DND-41 (cell line): ENCODE measurements around the gene LHX2.

Experiments used
- EZH2 ChIP-seq: IDR thresholded peaks from 3 replicates; pipeline ENCODE4 v1.6.1; 2012; ENCODE audit warnings: borderline replicate concordance, low read depth, mild to moderate bottlenecking, moderate library complexity, low read length, inconsistent platforms; ENCODE audit not compliant: severe bottlenecking
- TF ChIP-seq, protein P1 (sequence below): IDR thresholded peaks from 2 replicates; pipeline ENCODE4 v1.5.1; 2012; ENCODE audit warnings: borderline replicate concordance, low read length, moderate library complexity, mild to moderate bottlenecking; ENCODE audit not compliant: poor library complexity, severe bottlenecking; ENCODE audit errors: extremely low read depth

DNA sequence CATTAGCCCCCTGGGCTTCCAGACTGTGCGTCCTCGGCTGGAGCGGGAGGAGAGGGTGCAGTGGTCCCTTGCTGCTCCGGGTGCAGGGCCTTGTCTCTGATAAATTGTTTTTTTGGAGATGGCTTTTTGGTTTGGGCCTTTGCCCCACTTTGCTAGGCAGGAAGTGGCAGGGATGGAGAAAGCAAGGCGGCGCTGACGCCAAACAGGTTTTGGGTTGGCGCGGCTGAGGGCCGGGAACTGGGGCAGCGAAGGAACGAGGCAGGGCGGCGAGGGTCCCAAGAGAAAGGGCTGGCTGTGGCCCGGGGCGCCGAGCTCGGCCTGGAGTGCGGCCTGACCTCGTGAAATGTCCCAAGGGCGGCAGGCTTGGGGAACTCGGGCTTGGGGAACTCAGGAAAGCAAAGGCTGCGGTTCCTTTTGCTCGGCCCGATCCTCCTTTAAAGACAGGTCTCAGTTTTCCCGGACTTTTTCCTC lies 4.1 kb downstream of the LHX2 start:
- TF ChIP-seq, protein P1, sequence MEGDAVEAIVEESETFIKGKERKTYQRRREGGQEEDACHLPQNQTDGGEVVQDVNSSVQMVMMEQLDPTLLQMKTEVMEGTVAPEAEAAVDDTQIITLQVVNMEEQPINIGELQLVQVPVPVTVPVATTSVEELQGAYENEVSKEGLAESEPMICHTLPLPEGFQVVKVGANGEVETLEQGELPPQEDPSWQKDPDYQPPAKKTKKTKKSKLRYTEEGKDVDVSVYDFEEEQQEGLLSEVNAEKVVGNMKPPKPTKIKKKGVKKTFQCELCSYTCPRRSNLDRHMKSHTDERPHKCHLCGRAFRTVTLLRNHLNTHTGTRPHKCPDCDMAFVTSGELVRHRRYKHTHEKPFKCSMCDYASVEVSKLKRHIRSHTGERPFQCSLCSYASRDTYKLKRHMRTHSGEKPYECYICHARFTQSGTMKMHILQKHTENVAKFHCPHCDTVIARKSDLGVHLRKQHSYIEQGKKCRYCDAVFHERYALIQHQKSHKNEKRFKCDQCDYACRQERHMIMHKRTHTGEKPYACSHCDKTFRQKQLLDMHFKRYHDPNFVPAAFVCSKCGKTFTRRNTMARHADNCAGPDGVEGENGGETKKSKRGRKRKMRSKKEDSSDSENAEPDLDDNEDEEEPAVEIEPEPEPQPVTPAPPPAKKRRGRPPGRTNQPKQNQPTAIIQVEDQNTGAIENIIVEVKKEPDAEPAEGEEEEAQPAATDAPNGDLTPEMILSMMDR: no peak
- no peak for TF ChIP-seq EZH2
